ENCODE measurements around the gene PRR18. TPM values are rescaled to one million over a fixed set of nuclear protein-coding genes. Genes with fewer than 3 reads are reported as not detected.
A peak's percentile ranks its signal among the peaks of the same experiment; 100 is the strongest.

Gene PRR18
- polyA plus RNA-seq, 6 donors from 2014 or later: not detected

DNA sequence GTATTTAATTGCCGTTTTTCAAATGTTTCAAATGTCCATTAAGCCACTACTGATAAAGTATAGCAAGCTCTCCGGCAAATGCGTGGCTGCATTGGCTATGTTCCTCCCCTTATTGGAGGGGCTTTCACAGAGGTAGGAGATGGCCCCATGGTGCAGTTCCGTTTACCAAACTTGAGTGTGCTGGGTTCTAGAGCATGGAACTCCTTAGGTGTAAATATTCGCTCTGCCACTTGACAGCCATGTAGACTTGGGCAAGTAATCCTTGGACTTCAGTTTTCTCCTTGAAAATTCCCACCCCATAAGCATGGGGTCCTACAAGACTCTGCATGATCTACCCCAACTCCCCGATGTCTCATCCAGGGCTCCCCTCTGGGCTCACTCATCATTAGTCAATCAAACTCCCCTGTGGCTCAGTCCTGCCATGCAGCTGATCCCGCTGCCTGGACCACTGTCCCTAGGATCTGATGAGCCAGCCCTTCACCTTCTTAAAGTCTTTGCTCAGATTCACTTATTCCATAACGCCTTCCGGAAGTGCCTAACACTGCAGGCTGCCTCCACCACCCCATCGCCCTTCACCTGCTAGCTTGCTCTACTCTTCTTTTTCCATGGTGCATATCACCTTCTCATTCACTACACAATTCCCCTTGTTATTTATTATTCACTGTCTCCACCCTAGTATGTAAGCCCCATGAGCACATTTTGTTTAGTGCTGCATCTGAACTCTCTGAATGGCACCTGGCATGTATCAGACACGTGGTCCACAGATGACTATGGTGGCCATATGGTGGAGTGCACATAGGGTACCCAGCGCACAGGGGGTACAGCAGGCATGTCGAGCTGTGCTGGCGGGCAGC is 18.8 kb downstream of the PRR18 start:
- Mint-ChIP-seq H3K36me3 (no peaks in the 10 kb centered on the region), H3K9me3 (peaks cover 0 to 3% (median 0%) of the 10 kb centered on the region in 7 donors), H3K4me1 (peaks cover 15 to 21% (median 20%) of the 10 kb centered on the region in 3 donors), H3K27ac (peak overlapping the region in 1 of 6 donors; percentile 53), H3K4me3 (peak overlapping the region in 2 of 8 donors; percentile 0 to 58), H3K27me3 (peaks cover 5 to 9% (median 8%) of the 10 kb centered on the region in 3 donors)
- ATAC-seq (ENCODE audit: low read depth in 2 of 2) (no peak), DNase-seq (no peak)

DNA sequence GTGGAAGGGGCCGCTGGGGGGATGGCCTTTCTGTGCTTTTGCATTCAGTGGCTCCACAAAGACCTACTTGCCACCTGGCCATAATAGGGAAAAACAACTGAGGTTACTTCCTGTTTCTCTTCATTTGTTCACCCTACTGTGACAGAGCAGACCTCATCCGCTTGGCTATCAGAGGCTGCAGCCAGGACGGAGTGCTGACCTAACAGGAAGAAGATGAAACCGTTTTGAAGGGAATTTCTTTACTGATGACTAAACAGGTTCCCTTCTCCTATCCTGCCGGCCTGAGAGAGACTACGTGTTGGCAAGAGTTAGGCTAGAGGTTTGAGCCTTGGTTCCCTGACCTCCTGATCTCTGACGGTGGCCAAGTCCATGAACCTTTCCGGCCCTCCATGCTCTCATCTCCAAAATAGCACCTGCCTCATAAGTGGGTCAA is 21.3 kb downstream of the PRR18 start:
- DNase-seq: peak; percentile 71
- peaks cover 4 to 16% (median 6%) of the 10 kb centered on the region in 3 donors for H3K27me3 Mint-ChIP-seq
- peak; percentile 91 to 94 for ATAC-seq (ENCODE audit: low read depth in 2 of 2)
- H3K27ac Mint-ChIP-seq: peak overlapping the region in 5 of 6 donors; percentile 70 to 90 (median 85)
- peaks cover 0 to 2% (median 0%) of the 10 kb centered on the region in 7 donors for H3K9me3 Mint-ChIP-seq
- H3K4me1 Mint-ChIP-seq: peaks cover 15 to 21% (median 20%) of the 10 kb centered on the region in 3 donors
- peak overlapping the region; percentile 38 to 91 (median 76) for H3K4me3 Mint-ChIP-seq
- H3K36me3 Mint-ChIP-seq: no peaks in the 10 kb centered on the region

DNA sequence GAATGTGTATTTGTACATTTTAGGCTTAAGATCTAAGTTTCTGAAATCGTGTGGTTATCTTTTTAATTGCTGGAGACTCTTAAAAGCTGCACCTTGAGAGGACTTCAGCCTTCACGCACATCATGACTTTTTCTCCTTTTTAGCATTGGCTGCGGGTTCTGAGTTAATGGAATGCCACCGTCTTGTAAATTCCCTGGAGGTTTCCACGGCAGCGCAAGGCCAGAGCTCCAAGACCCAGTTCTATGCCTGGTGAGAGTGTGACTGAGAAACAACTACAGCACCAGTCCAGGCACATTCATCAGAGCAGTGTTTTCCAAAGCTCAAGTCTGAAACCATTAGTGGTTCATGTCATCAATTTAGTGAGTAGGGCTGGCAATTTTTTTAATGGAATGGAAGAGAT is 23.0 kb downstream of the PRR18 start:
- Mint-ChIP-seq H3K27ac (peak overlapping the region in 1 of 6 donors; percentile 89), H3K27me3 (peaks cover 0 to 16% (median 0%) of the 10 kb centered on the region in 3 donors), H3K4me3 (peak overlapping the region in 2 of 8 donors; percentile 41 to 61), H3K9me3 (peaks cover 0 to 2% (median 0%) of the 10 kb centered on the region in 7 donors), H3K4me1 (peaks cover 15 to 21% (median 20%) of the 10 kb centered on the region in 3 donors), H3K36me3 (no peaks in the 10 kb centered on the region)
- ATAC-seq (ENCODE audit: low read depth in 2 of 2) (no peak), DNase-seq (no peak)

DNA sequence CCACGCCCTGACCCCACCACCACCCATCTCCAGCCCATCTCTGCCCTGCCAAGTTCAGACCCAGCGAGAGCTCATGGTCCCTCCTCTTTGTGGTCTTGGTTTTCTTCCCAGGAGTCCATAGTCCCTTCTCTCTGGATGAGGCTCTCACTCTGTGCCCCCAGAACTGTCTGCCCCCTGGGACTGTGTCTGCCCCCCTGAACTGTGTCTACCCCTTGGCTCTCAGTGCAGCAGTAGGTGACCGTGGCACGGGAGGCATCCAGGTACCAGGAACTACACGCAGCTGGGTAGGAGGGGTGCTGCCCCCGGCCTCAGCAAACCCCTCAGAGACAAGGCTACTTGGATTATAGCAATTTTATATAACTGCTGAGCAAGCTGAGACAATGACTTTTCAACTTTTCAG is 23.6 kb downstream of the PRR18 start:
- Mint-ChIP-seq H3K4me1 (peaks cover 15 to 21% (median 20%) of the 10 kb centered on the region in 3 donors), H3K4me3 (peak overlapping the region in 1 of 8 donors; percentile 75), H3K9me3 (peaks cover 0 to 2% (median 0%) of the 10 kb centered on the region in 7 donors), H3K36me3 (no peaks in the 10 kb centered on the region), H3K27ac (peak overlapping the region in 2 of 6 donors; percentile 20 to 89), H3K27me3 (peaks cover 0 to 12% (median 0%) of the 10 kb centered on the region in 3 donors)
- ATAC-seq (ENCODE audit: low read depth in 2 of 2): no peak
- no peak for DNase-seq

DNA sequence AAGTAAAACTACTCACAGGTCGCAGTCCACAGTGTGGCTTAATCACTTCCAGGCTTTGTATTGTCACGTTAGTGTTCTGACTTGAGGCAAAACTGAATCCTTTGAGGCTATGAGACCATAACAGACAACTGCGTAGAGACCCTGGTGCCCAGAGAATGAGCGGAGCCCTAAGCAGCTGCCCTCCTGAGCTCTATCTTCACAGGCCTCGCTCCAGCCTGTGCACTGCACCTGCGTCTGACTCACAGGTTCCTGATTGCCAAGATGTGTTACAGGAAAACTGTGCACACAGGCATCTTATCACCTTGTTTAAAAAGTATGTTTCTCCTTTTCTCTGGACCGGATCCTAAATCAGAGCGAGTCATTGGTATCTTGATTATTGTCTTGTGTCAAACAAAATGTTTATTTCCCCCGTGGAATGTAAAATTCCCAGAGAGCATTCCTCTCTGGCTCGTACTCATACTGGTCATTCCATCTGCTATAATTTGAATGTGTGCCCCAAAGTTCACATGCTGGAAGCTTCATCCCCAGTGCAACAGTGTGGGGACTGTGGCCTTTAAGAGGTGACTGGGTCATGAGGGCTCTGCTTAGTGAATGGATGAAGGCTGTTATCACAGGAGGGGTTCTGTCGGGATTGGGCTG is 25.7 kb downstream of the PRR18 start:
- H3K27ac Mint-ChIP-seq: no peak overlapping the region
- H3K36me3 Mint-ChIP-seq: no peaks in the 10 kb centered on the region
- DNase-seq (no peak), ATAC-seq (ENCODE audit: low read depth in 2 of 2) (no peak)
- H3K4me3 Mint-ChIP-seq: no peak overlapping the region
- H3K9me3 Mint-ChIP-seq: peaks cover 0 to 2% (median 0%) of the 10 kb centered on the region in 7 donors
- H3K4me1 Mint-ChIP-seq: peaks cover 15 to 21% (median 20%) of the 10 kb centered on the region in 3 donors
- H3K27me3 Mint-ChIP-seq: peaks cover 0 to 8% (median 0%) of the 10 kb centered on the region in 3 donors

DNA sequence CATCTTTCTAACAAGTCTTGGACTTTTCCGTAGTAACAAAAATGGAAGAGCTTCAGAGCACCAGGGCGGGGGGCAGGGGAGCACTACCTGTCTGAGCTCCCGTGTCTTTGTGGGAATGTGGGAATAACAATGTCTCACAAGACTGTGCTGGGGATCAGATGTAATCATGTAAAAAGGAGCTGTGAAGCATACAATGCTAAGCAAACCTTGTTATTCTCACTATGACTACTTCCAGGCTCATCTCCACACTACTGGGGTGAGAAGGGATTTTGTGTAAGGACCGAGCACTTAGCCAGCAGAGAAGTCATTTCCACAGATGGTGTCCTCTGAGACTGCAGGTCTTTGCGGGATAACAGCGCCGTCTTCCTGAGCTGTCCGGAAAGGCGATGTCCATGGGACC is 27.1 kb downstream of the PRR18 start:
- Mint-ChIP-seq H3K9me3 (no peaks in the 10 kb centered on the region), H3K27ac (peak overlapping the region in 2 of 6 donors; percentile 66 to 73), H3K4me3 (peak overlapping the region in 1 of 8 donors; percentile 52), H3K36me3 (no peaks in the 10 kb centered on the region), H3K4me1 (peaks cover 6 to 9% (median 8%) of the 10 kb centered on the region in 3 donors), H3K27me3 (peaks cover 0 to 8% (median under 1%) of the 10 kb centered on the region in 3 donors)
- no peak for ATAC-seq (ENCODE audit: low read depth in 2 of 2)
- DNase-seq: no peak

DNA sequence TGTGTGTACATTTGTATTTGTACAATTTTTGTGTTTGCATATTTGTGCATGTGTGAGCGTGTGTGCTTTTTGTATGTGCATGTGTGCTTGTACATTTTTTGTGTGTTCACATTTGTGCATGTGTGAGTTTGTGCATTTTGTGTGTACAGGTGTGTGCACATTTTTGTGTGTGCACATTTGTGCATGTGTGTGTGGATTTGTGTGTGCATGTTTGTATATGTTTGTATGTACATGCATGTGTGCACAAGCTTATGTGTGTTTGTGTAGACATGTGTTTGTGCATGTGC is 28.9 kb downstream of the PRR18 start:
- H3K27ac Mint-ChIP-seq: peak overlapping the region in 1 of 6 donors; percentile 44
- H3K4me3 Mint-ChIP-seq: no peak overlapping the region
- peaks cover 7 to 9% (median 7%) of the 10 kb centered on the region in 3 donors for H3K4me1 Mint-ChIP-seq
- DNase-seq (no peak), ATAC-seq (ENCODE audit: low read depth in 2 of 2) (no peak)
- H3K9me3 Mint-ChIP-seq: no peaks in the 10 kb centered on the region
- H3K36me3 Mint-ChIP-seq: no peaks in the 10 kb centered on the region
- peaks cover 0 to 8% (median 8%) of the 10 kb centered on the region in 3 donors for H3K27me3 Mint-ChIP-seq

DNA sequence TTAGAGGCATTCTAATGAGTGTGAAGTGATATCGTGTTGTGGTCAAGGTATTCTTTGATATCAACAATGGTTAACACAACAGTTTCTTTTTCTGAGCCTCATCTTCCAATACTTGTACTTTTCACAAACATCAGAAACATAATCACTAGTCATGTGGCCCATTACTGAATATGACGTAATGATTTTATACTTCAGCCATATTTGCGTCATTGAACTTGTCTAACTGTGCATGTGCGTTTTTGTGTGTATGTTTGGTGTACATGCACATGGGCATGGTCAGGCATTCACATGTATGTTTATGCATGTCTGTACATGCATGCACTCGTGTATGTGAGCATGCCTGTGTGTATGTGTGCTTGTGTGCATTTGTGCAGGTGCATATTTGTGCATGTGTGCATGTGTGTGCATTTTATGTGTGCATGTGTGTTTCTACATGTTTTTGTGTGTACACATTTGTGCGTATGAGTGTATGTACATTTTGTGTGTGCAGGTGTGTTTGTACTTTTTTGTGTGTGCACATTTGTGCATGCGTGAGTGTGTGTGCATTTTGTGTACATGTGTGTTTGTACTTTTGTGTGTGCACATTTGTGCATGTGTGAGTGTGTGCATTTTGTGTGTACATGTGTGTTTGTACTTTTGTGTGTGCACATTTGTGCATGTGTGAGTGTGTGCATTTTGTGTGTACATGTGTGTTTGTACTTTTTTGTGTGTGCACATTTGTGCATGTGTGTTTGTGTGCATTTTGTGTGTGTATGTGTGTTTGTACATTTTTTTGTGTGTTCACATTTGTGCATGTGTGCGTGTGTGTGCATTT is 29.4 kb downstream of the PRR18 start:
- no peak for ATAC-seq (ENCODE audit: low read depth in 2 of 2)
- DNase-seq: no peak
- Mint-ChIP-seq H3K36me3 (no peaks in the 10 kb centered on the region), H3K27me3 (peaks cover 0 to 8% (median 8%) of the 10 kb centered on the region in 3 donors), H3K4me3 (no peak overlapping the region), H3K27ac (no peak overlapping the region), H3K9me3 (no peaks in the 10 kb centered on the region), H3K4me1 (peaks cover 7 to 9% (median 7%) of the 10 kb centered on the region in 3 donors)

DNA sequence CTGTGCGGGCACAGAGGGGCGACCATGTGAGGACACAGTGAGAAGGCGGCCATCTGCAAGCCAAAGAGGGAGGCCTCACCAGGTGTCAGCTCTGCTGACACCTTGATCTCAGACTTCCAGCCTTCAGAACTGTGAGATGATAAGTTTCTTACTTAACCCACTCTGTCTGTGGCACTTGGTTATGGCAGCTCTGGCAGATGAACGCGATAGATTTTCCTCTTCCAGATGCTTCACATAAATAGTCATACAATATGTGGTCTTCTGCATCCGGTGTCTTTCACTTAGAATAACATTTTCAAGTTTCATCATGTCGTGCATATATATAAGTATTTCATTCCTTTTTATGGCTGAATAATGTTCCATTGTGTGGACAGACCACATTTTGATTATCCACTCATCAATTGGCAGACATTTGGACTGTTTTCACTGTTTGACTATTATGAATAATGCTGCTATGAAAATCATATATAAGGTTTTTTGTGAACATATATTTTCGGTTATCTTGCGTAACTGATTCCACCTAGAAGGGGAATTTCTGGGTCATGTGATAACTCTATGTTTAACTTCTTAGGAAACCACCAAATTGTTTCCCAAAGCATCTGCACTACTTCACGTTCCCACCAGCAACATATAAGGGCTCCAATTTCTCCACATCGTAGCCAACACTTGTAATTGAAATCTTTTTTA is 30.2 kb downstream of the PRR18 start:
- no peaks in the 10 kb centered on the region for H3K36me3 Mint-ChIP-seq
- no peak for ATAC-seq (ENCODE audit: low read depth in 2 of 2)
- H3K9me3 Mint-ChIP-seq: no peaks in the 10 kb centered on the region
- no peak overlapping the region for H3K27ac Mint-ChIP-seq
- peaks cover 7 to 9% (median 7%) of the 10 kb centered on the region in 3 donors for H3K4me1 Mint-ChIP-seq
- no peak for DNase-seq
- no peak overlapping the region for H3K4me3 Mint-ChIP-seq
- H3K27me3 Mint-ChIP-seq: peaks cover 0 to 8% (median 7%) of the 10 kb centered on the region in 3 donors

DNA sequence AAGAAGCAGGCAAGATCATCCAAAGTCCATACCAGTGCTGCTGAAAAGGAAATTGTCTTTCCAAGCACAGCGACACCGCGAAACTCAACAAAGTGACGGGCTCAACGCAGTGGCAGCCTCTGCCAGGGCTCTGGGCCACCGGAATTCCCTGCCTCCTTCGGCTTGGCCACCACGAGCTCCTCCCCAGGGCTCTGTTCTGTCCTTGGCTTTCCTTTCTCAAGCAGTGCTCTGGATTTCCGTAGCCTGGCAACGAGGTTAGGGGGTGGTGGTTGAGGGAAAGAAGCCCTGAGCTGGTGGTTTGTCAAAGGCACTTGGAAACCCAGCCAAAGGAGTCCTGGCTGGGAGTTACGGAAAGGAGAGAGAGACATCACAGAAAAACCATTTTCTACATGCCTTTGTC is 31.2 kb downstream of the PRR18 start:
- ATAC-seq (ENCODE audit: low read depth in 2 of 2): no peak

DNA sequence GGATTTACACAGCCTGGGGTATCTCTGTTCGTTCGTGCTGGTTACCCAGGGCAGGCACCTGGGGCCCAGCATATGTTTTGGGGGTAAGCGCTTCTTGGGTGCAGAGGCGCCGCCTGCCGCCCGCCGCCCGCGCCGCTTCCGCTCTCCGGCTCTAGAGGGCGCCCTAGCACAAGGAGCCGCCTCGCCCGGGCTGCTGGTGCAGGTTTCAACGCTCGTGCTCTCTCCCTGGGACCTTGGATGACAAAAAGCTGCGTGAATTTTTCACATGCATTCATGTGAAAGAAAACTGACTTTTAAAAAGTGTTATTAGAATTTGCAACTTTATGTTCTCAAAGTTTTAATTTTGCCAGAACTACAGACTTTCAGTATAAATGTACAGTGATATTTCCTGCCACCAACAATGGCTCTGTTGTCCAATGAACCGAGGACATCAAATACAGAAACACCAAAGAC is 32.5 kb downstream of the PRR18 start:
- Mint-ChIP-seq H3K27me3 (peaks cover 0 to 8% (median 0%) of the 10 kb centered on the region in 3 donors), H3K4me3 (peak overlapping the region in 1 of 8 donors; percentile 16), H3K9me3 (no peaks in the 10 kb centered on the region), H3K27ac (peak overlapping the region in 1 of 6 donors; percentile 61), H3K4me1 (peaks cover 7 to 9% (median 7%) of the 10 kb centered on the region in 3 donors), H3K36me3 (no peaks in the 10 kb centered on the region)
- DNase-seq: peak; percentile 79
- peak; percentile 88 to 95 for ATAC-seq (ENCODE audit: low read depth in 2 of 2)

More for the DNA sequence above, 31.2 kb downstream of the PRR18 start:
- DNase-seq: no peak
- no peak overlapping the region for H3K4me3 Mint-ChIP-seq
- peaks cover 0 to 8% (median 0%) of the 10 kb centered on the region in 3 donors for H3K27me3 Mint-ChIP-seq
- H3K9me3 Mint-ChIP-seq: no peaks in the 10 kb centered on the region
- H3K4me1 Mint-ChIP-seq: peaks cover 7 to 9% (median 7%) of the 10 kb centered on the region in 3 donors
- H3K27ac Mint-ChIP-seq: no peak overlapping the region
- no peaks in the 10 kb centered on the region for H3K36me3 Mint-ChIP-seq

DNA sequence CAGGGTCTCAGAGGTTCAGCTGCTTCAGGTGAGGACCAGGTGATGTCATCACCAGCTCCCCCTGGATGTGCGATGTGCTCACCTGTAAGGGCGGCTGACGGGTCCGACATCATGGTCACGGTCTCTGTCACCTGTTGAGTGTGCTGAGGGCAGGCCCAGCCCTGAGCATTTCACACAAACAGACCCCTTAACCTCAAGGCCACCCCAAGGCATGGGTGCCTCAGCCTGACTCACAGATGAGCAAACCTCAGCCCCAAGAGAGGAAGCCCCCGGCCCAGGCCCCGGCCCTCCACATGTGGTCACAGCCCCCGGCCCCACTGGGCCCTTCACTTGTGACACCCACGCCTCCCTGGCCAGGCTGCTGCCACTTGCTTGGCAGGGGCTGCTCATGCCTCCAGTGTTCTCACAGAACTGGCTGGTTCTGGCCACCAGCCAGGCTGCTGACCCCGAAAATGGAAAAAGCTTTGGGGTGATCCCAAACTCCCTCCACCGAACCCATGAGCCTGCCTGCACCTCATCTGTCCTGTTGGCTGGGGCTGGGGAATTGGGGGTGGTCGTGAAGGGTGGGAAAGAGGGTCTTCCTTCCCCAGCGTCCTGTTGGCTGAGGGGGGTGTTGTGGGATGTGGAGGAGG is 33.3 kb downstream of the PRR18 start:
- no peaks in the 10 kb centered on the region for H3K9me3 Mint-ChIP-seq
- DNase-seq: no peak
- no peak for ATAC-seq (ENCODE audit: low read depth in 2 of 2)
- peaks cover 7 to 9% (median 7%) of the 10 kb centered on the region in 3 donors for H3K4me1 Mint-ChIP-seq
- no peaks in the 10 kb centered on the region for H3K36me3 Mint-ChIP-seq
- H3K27me3 Mint-ChIP-seq: peaks cover 4 to 8% (median 5%) of the 10 kb centered on the region in 3 donors
- H3K27ac Mint-ChIP-seq: no peak overlapping the region
- H3K4me3 Mint-ChIP-seq: no peak overlapping the region

Measured in naive B cell (primary cell).